ENCODE results near the gene B3GNT5.

B3GNT5 gene, protein sequence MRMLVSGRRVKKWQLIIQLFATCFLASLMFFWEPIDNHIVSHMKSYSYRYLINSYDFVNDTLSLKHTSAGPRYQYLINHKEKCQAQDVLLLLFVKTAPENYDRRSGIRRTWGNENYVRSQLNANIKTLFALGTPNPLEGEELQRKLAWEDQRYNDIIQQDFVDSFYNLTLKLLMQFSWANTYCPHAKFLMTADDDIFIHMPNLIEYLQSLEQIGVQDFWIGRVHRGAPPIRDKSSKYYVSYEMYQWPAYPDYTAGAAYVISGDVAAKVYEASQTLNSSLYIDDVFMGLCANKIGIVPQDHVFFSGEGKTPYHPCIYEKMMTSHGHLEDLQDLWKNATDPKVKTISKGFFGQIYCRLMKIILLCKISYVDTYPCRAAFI

DNA sequence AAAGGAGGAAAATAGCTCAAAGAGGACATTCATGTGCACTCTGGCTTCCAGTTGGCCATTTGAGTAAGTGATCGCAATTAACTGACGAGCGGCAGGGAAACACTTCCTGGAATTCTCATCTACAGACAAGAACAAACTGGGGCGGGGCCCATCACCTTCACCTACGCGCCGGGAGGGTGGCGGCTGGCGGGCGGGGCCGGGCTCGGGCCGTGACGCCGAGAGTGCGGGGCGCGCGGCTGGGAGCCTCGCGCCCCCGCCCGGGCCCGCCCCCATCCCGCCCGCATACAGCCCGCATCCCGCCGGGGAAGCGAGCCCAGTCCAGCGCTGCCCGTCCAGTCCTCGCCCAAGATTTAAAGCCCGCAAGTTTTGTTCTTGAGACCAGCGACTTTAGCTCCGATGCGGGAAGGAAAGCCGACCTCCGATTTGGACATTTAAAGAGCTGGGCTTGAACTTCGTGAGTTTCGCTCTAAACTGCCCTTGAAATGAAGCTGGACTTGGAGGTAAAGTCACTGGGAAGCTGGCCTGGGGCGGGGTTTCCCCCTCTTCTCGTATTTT, at the start of gene B3GNT5:
TSS of gene B3GNT5 (plus strand) at position 281 of the 555 bp plus-strand sequence. CDS start 16,546 bp downstream, outside the sequence.
- DNase-seq (ENCODE audit: low read depth) = no peak

DNA sequence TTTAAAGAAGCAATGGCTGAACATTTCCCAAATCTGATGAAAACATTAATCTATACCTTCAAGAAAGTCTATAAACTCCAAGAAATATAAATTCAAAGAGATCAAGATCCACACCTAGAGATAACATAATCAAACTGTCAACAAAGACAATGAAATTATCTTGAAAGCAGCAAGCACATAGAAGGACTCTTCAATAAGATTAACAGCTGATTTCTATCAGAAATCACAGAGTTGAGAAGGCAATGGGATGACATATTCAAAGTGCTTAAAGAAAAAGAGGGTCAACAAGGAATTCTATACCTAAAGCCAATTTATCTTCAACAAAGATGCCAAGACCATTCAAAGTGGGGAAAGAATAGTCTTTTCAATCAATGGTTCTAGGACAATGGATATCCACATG, 49.4 kb upstream of the B3GNT5 start:
- no peak for DNase-seq (ENCODE audit: low read depth)

DNA sequence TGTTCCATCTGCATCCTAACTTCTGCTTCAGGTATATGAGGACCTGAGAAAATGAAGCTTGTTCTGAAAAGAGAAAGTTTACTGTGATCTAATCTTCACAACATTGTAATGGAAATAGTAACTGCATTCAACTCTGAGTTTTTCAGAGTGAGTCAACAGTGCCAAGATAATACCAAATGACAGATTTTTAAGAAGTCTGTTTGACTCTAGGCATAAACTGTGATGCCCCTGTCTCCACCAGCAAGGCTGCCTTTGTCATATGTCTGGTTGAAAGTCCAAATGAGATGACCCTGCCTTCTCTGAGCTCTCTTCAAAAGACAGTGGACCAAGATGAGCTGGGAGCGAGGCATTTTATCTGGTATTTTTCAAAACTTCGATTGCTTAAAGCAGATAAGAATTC, 44.8 kb upstream of the B3GNT5 start:
- no peak for DNase-seq (ENCODE audit: low read depth)

DNA sequence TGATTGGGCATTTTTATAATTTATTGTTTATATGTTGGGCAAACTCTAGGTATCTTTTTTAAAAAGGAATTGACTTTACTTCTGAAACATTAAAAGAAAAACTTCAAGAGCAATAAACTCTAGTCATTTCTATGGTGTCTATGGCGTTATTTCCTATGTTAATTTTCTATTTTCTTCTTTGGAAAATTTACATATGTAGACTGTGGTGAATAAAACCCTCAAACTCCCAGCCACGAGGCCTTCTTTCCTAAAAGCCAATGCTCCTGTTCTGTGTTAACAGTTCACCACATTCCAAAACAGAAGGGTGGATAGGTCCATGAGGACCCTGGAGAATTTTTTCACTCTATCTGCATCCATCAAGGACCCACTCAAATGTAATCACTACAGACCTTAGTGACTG, 44.3 kb upstream of the B3GNT5 start:
- DNase-seq (ENCODE audit: low read depth) = no peak

DNA sequence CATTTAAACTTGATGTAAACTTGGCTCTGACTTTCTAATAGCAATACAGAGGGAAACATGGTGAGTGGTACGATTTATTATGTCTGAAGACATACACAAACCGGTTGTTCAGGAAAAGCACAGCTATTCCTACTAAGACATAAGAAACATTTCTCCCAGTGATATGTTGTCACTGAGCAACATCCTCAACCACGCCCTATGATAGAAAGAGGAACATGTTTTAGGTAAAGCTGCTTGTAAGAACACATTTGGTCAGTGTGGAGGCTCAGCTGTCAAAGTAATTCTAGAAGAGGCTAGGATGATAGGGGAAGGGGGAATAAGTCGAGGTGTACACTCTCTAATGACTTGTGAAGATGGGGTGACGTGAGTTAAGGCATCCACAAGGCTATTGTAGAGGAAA, 42.7 kb upstream of the B3GNT5 start:
- no peak for DNase-seq (ENCODE audit: low read depth)

DNA sequence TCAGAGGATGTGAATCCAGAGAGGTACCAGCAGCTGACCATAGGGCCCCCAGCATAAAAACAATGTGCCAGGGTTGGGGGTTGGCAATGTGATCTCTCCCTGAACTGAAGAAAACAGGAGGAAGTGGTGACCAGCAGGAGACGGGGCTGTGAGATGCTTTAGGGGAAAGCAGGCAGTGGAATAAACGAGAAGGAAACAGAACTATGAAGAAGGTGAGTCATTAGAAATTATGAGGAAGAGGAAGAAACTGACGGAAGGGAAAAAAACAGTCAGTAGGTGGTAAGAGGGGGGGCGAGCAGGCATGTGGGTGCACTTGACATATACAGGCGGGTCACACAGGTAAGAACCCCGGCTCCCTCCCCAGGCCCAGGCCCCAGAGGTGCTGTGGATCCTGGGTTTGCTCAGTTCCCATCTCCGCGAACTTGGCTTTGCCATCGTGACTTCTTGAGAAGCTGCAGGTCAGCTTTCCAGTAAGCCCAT, 42.2 kb upstream of the B3GNT5 start:
- DNase-seq (ENCODE audit: low read depth) = no peak

DNA sequence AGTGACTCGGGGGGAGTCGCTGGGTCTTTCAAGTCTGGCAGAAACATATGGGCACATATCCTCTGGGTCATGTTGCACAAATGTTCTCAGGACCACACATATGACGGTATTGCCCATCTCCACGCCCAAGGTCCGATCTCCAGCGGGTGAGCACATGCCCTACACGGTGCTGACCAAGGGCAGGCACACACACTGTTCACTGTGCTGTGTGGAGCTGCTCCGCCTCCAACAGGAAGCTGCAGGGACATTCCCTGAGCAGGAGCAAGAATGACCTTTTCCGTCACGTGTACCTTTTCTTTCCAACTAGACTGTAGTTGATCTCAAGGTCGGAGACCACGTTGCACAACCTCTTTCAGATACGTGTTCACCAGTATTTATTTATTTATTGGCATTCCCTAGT, 41.7 kb upstream of the B3GNT5 start:
- no peak for DNase-seq (ENCODE audit: low read depth)

DNA sequence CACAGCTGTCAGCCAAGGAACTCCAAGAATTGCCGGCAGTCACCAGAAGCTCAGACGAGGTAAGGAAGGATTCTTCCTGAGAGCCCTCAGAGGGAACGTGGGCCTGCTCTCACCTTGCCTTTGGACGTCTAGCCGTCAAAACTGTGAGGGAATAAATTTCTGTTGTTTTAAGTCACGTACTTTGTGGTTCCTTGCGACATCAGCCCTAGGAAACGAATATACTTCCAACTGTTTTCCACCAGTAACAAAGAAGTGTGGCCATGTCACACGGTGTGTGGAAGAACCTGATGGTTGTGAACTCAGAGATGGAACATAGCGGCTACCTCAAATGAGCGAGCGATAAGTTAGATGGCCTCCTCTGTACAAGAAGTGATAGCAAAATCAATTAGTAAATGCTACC, 41.0 kb upstream of the B3GNT5 start:
- DNase-seq (ENCODE audit: low read depth) = no peak

DNA sequence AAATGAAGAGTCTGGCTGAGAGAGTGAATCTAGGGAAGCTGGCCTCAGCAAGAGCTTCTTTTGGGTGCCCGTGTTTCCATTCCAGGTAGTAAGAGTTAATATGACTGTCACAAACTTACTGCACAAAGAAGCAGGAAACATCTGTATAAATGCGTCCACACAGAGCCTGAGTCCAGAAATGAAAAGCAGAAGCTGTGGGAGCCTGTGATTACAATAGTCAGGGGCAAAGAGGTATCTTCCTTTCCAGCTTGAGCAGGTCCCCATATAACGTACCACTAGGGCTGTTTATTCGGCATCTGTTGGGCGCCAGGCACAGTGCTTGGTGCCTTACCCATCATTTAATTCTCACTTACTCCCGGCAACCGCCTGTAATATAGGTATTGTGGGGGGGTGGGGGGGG, 40.5 kb upstream of the B3GNT5 start:
- DNase-seq (ENCODE audit: low read depth) = no peak

DNA sequence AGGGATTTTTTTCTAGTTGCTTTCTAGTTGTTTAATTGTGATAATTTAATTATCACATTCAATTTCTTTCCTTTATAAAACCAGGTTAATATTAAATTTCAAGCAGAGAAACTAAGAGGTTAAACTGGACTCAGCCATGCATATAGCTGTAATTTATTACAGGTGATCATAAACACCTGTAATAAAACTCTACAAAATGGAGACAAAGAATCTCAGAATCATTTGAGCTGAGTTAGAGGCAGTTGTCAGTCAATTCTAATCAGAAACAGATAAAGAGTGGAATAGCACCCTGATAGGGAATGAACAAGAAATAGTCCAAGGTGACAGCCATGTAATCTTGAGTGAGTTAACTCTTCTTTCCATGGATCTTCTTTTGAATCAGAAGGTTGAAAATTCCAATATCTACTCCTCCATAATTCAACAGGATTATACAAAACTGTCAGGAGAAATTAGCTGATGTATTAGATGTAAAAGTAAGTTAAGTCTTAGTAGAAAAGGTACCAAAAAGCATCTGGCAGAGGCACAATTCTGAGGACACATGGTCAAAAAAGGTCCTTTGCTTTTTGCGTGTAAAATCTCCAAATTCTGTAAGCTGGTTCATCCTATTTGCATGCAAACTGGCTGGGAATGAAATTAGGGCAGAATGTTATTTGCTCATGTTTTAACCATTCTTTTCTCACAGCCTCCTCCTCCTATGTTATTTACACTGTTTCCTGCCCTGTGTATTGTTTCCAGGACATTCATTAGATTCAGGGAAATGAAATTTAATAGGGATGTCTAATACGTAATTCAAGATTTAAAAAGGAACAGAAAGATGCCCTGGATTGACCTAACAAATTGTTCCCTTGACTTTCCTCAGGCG, 39.4 kb upstream of the B3GNT5 start:
- no peak for DNase-seq (ENCODE audit: low read depth)

DNA sequence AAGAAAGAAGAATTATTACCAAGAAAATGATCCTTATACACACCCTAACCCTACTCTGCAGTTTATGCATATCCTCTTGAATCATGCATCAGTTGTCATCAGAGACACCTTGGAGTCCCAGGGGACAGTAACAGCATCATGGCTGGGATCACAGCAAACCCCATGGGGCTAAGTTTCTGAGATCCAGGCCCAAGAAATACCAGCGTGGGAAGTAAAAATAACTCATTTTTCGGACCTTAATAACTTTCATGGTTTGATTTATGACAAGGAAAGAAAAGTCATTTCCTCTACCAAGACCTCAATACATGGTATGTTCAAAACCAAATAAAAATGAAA, 38.8 kb upstream of the B3GNT5 start:
- DNase-seq (ENCODE audit: low read depth) = no peak

DNA sequence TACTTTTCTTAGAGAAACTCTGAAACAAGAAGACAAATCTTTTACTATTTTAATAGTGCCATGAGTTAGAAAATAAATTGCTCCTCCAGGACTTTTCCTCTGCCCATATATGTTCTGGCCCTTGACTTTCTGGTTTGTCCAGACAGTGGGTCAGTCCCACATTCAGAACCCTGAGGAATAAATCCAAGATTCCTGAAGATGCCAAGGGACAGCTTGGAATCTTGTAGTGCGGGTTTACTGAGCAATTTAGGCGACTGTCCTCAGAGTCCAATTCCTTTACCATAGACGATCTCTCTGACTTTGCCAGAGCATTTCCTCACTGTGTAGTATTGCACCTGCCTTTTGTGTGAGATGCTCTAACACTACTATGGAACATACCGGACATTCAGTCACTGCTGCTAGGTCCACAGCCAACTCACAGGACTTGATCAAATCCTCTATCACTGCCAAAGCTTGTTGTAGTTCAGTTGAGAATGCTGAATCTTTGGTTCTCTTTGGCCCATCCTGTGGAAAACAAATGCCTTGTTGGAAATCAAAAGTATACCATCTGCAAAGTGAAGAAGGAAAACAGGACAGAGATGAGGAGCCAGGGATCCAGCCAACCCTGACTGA, 37.4 kb upstream of the B3GNT5 start:
- DNase-seq (ENCODE audit: low read depth) = no peak

DNA sequence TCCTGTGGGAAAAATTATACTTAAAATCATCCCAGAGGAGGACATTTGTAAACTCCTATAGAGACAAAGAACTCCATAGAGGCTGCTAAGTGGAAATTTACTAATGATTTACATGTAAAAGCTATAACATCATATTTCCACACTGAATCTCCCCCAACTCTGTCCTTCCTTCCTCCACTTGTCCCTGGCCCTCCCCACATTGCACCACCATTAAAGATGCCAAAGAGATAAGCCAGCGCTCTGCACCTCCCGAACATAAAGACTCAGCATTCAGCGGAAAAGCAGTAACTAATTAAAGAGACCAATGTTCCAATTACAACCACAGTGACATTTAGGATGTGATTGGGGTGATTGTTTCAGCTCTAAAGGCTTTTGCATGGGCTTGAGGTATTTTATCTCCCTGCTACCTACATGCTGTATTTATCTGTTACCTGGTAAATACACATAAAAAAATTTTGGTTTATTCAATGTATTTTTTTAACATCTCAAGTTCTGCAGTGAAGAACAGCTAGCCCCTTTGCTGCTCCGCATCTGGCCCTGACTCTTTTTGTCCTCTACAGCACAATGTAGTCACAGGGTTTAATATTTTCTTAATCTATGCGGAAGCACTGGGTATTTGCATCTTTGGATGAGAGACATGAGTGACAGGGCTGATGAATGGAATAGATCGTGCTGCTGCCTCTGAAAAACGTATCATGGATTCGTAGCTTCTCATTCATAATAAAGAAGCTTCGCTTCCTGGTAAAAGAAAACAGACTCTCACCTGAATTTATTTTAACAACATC, 35.3 kb upstream of the B3GNT5 start:
- DNase-seq (ENCODE audit: low read depth) = no peak

DNA sequence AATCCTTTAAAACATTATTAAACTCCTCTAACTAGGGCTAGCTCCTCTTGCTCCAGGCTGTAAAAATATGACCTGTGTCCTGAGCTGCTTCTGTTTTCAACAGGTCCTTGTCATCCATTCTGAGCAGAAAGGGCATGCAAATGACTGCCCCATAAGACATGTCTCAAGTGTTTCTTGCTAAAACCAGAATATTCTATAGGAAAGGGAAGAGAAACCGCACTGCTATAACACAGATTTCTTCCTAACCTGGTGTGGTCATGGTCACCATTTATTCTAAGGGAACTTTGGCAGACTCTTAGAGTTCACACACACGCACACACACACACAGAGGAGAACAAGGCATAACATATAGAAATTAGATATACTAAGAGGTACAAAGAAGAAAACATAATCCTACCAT, 34.2 kb upstream of the B3GNT5 start:
- DNase-seq (ENCODE audit: low read depth) = no peak

DNA sequence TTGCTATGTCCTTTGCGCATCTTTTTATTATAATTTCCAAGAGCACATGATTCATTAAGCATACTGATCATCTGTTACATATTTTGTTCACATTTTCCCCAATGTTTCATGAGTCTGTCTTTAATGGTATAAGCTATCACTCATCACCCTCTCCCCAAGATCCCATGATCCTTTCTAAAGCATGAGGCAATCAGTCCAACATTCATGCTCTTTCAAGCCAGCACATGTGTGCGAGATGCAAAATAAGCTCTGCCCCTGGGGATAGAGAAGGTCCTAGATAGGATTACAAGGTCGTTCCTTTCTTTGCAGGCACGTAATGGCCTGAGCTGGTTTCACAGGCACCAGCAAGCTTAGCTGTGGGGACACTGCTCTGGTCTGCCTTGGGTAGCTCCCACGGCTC, 32.2 kb upstream of the B3GNT5 start:
- no peak for DNase-seq (ENCODE audit: low read depth)

DNA sequence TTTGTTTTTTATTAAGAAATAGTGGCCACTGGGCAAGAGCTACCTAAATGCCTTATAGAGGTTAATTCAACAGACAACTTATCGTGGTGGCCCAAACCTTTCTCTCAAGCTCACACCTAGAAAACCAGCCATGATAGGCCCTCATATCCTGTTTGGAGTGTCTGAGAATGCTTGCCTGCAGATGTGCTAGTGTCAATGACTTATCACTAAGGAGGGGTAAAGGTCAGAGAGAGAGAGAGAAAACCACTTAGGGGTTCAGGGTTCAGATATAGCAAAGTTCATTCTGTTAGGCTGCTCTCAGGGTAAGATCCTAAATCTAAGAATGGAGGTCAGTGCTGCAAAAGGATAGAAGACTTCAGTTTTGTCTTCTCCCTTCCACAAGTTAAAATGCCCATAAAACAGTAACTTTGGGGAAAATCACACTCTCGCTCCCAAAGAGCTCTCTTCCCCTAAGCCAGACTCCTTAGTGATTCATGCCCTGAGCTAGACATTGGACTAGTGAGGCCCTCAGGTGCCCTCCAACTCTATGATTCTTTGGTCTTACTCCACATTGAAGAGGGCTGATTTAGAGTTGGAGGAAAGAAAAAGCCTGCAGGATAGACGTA, 30.3 kb upstream of the B3GNT5 start:
- no peak for DNase-seq (ENCODE audit: low read depth)

DNA sequence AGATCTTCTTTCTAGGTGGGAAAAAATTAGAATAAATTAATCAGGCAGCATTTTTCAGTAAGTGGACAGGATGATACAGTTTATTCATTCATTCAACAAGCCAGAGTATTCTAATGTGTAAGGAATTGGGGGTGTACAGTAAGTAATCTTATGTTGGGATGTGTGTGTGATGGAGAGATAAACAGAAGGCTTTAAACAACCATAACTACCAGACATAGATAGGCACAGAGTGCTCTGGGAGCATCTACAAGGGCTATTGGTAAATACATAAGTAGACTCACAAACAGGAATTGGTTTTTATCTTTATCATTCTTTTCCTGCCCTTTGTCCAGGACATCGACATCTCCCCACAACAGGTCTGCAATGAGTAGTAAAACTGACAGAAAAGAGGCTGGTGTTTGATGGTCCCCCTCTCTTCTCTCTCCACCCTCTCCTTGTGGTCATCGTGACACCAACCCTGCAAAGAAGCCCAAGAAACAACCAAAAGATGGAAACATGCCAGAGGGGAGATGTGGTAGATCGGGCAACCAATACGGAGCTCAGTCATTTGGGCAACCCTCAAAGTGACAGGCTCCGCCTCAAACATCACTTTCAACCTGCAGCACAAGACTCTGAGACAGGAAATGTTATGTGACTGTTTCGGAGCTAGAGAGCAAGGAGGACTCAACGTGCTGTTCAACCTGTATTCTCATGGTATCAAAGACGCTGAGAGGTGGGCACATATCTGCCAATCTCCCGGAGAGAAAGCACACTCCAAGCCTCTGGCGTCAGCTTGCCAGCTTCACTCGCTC, 28.7 kb upstream of the B3GNT5 start:
- DNase-seq (ENCODE audit: low read depth) = no peak

DNA sequence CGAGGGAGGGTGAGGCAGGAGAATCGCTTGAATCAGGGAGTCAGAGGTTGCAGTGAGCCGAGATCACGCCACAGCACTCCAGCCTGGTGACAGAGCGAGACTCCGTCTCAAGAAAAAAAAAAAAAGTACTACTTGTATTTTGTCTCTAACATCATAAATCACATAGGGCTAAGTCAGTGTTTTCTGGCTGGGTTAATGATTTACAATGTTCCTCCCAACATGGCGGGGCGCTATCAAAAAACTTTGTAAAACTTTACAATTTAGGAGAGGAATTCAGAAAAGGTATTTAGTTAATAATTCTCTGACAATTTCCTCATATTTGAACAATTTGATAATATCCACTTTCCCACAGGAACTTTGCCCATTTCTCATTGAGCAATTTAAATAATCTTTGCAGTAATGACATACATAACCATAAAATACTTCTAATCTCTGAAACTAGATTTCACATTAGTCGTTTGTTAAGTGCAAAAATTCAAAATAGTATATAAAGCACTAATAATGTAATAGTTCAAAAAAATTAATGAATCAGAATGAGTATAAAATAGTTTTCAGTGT, 26.6 kb upstream of the B3GNT5 start:
- DNase-seq (ENCODE audit: low read depth) = no peak

DNA sequence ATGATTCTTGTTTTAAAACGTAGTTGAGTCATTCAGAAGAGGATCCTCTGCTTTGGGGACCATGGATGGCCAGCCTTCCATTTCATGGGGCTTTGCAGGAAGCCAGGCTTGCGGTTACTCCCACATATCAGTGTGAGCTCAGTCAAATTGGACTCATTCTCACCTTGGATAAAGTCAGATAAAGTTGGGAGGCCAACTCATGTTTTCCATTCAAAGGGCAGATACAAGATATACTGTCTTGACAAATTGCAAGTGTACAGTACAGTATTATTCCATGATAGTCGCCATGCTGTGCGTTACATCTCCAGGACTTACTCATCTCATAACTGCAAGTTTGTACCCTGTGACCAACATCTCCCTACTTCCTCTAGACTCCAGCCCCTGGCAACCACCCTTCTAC, 25.5 kb upstream of the B3GNT5 start:
- no peak for DNase-seq (ENCODE audit: low read depth)

DNA sequence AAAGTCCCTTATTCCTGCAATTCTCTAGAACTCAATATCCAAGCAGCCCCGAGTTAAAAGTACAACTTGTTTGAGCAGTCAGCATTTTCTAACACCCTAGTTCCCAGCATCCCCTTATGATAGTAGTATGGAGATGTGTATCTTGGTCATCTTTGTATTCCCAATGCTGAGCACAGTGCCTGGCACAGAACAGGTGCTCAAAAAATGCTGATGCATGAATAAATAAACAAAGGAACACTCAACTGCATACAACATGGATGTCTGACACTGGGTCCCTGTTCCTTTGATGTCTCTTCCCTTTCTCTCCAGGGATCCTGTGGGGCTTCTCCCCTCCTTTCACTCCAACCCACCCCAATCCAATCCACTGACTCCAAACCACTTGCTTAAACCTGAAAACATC, 23.9 kb upstream of the B3GNT5 start:
- no peak for DNase-seq (ENCODE audit: low read depth)
